ACC112 (cell line): ENCODE measurements around the gene ZNF268.

Experiments used
- H2AFZ ChIP-seq: fragments of 200-600 bp; sonication (generic); one replicate; pipeline ENCODE4 v1.6.0; 2017; ENCODE audit warnings: antibody characterized with exemption, low read length; ENCODE audit not compliant: unreplicated experiment
- H3K27ac ChIP-seq: fragments of 200-600 bp; sonication (generic); 2 replicates; pipeline ENCODE4 v1.5.1; 2014; ENCODE audit warnings: low read depth, mild to moderate bottlenecking, antibody characterized with exemption, low read length, moderate library complexity
- H3K27me3 ChIP-seq: fragments of 200-600 bp; sonication (generic); 2 replicates; pipeline ENCODE4 v1.6.1; 2014; ENCODE audit warnings: mild to moderate bottlenecking, antibody characterized with exemption, low read length, moderate library complexity, mixed read lengths; ENCODE audit not compliant: insufficient read depth
- H3K36me3 ChIP-seq: fragments of 200-600 bp; sonication (generic); 2 replicates; pipeline ENCODE4 v1.6.1; 2016; ENCODE audit warnings: mild to moderate bottlenecking, antibody characterized with exemption, low read length, moderate library complexity, mixed read lengths; ENCODE audit not compliant: insufficient read depth
- H3K4me1 ChIP-seq: fragments of 200-600 bp; sonication (generic); one replicate; pipeline ENCODE4 v1.6.1; 2016; ENCODE audit warnings: low read length, mixed read lengths; ENCODE audit not compliant: insufficient read depth, unreplicated experiment, control insufficient read depth
- H3K4me3 ChIP-seq: fragments of 200-600 bp; sonication (generic); 2 replicates; pipeline ENCODE4 v1.5.1; 2014; ENCODE audit warnings: mild to moderate bottlenecking, low read depth, low read length
- H3K79me2 ChIP-seq: fragments of 200-600 bp; sonication (generic); one replicate; pipeline ENCODE4 v1.6.0; 2016; ENCODE audit warnings: low read length; ENCODE audit not compliant: control insufficient read depth, unreplicated experiment, insufficient read depth

ZNF268 gene

GRCh38 chr12:133256321-133256720, 75.0 kb downstream of the ZNF268 start:
- no peaks in the 10 kb centered on the region for H3K27me3 ChIP-seq
- no peaks in the 10 kb centered on the region for H3K79me2 ChIP-seq
- H3K4me3 ChIP-seq, result no peak overlapping the region
- no peaks in the 10 kb centered on the region for H3K4me1 ChIP-seq
- H2AFZ ChIP-seq, result no peak overlapping the region
- no peak overlapping the region for H3K27ac ChIP-seq
- H3K36me3 ChIP-seq, result no peaks in the 10 kb centered on the region

GRCh38 chr12:133264173-133264572, 82.9 kb downstream of the ZNF268 start:
- H3K27ac ChIP-seq, result no peak overlapping the region
- H3K79me2 ChIP-seq, result no peaks in the 10 kb centered on the region
- no peak overlapping the region for H2AFZ ChIP-seq
- no peak overlapping the region for H3K4me3 ChIP-seq
- no peaks in the 10 kb centered on the region for H3K36me3 ChIP-seq
- H3K4me1 ChIP-seq, result no peaks in the 10 kb centered on the region
- H3K27me3 ChIP-seq, result no peaks in the 10 kb centered on the region
